Thyroid gland (tissue), 4 donors: ENCODE data around the gene TAF3.

Source experiments
- POLR2A ChIP-seq, 2 donors: fragments of 450-650 bp; IDR thresholded peaks; one replicate each; pipeline ENCODE4 v1.6.1; 2017; ENCODE audit warnings: antibody characterized with exemption in 2 of 2, mild to moderate bottlenecking in 2 of 2, moderate library complexity in 1 of 2
- TF ChIP-seq, protein P1 (sequence below), 6 experiments: fragments of 200-600 bp in 3 of 6; fragments of 450-650 bp in 3 of 6; sonication (generic) in 3 of 6; IDR thresholded peaks; one replicate each; pipeline ENCODE4 v1.5.1; 2016 to 2019; ENCODE audit warnings: antibody characterized with exemption in 6 of 6, mild to moderate bottlenecking in 2 of 6, inconsistent platforms in 1 of 6, moderate library complexity in 1 of 6

DNA sequence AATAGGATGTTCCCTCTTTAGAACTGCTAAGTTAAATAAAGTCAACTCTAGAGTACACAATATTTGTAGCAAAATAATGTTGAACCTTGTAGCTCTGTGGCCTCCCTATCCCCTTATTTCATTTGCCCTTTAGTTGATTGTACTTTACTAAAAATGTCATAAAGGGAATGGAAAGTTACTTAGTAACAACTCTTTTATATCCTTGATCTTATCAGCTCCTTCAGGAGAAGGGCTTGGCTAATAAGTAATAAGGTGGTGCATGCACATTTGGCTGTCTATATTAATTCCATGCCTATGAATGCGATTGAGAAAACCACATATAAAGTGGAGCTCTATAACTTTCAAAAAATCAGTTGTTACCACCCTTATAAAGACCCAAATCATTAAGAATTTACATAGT is 194.7 kb downstream of the TAF3 start:
- TF ChIP-seq, protein P1, sequence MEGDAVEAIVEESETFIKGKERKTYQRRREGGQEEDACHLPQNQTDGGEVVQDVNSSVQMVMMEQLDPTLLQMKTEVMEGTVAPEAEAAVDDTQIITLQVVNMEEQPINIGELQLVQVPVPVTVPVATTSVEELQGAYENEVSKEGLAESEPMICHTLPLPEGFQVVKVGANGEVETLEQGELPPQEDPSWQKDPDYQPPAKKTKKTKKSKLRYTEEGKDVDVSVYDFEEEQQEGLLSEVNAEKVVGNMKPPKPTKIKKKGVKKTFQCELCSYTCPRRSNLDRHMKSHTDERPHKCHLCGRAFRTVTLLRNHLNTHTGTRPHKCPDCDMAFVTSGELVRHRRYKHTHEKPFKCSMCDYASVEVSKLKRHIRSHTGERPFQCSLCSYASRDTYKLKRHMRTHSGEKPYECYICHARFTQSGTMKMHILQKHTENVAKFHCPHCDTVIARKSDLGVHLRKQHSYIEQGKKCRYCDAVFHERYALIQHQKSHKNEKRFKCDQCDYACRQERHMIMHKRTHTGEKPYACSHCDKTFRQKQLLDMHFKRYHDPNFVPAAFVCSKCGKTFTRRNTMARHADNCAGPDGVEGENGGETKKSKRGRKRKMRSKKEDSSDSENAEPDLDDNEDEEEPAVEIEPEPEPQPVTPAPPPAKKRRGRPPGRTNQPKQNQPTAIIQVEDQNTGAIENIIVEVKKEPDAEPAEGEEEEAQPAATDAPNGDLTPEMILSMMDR (IDR thresholded peaks at IDR 0.05), result no peak
- no peak for TF ChIP-seq POLR2A (IDR thresholded peaks at IDR 0.05)
